Ovary (tissue), 3 donors: ENCODE results near the gene SUB1.
A peak's percentile ranks its signal among the peaks of the same experiment; 100 is the strongest.

Experiments
- EP300 ChIP-seq: sonication (generic); formaldehyde crosslinking; IDR thresholded peaks from one replicate; pipeline ENCODE4 v1.6.1; 2017; ENCODE audit warnings: antibody characterized with exemption
- POLR2A ChIP-seq: fragments of 450-650 bp; IDR thresholded peaks from one replicate; pipeline ENCODE4 v1.6.1; 2017; ENCODE audit warnings: antibody characterized with exemption, mild to moderate bottlenecking, moderate library complexity
- TF ChIP-seq, protein P1 (sequence below), 3 donors: fragments of 450-650 bp in 2 of 3; fragments of 200-600 bp in 1 of 3; IDR thresholded peaks; one replicate each; pipeline versions ENCODE4 v1.5.1 to v1.8.0; 2016 to 2022; ENCODE audit warnings: antibody characterized with exemption in 3 of 3, mild to moderate bottlenecking in 1 of 3
- donor health status: DM: no; HTN: no; CAD: no.

DNA sequence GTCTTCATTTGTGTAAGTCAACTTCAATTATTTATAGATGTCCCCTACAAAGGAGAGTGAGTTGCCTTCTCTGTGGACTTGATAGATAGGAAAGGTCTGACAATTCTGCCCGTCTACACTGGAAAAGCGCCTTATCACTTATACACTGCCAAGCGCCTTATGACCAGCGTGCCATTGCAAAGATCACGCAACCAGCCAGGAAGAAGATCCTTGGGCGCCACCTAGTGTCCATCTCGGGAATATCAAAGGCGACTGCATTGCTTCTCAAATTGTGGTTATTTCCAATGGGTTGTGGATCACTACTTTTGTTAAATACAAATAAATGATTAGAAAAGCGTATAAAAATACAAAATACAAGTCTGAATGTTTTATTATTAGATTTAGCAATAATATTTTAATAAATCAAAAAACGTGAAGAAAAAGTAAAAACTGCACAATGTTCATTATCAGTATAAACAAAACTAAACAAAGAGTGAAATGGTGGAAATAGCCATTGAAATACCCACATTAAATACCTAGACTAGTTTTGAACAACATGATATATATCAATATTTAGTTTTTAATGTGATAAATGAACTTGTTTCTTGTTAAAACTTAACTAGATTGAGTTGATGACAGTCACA is 27.8 kb downstream of the SUB1 start:
- TF ChIP-seq EP300 (no peak), POLR2A (no peak)
- TF ChIP-seq, protein P1, sequence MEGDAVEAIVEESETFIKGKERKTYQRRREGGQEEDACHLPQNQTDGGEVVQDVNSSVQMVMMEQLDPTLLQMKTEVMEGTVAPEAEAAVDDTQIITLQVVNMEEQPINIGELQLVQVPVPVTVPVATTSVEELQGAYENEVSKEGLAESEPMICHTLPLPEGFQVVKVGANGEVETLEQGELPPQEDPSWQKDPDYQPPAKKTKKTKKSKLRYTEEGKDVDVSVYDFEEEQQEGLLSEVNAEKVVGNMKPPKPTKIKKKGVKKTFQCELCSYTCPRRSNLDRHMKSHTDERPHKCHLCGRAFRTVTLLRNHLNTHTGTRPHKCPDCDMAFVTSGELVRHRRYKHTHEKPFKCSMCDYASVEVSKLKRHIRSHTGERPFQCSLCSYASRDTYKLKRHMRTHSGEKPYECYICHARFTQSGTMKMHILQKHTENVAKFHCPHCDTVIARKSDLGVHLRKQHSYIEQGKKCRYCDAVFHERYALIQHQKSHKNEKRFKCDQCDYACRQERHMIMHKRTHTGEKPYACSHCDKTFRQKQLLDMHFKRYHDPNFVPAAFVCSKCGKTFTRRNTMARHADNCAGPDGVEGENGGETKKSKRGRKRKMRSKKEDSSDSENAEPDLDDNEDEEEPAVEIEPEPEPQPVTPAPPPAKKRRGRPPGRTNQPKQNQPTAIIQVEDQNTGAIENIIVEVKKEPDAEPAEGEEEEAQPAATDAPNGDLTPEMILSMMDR (IDR thresholded peaks at IDR 0.05), result peak; percentile 77 to 85 (median 84)
